Ovary (tissue), 9 donors: Measurements from ENCODE around the gene CCDC33. TPM values are rescaled to one million over a fixed set of nuclear protein-coding genes. Genes with fewer than 3 reads are reported as not detected.

Experiments
- DNase-seq, 5 donors: peaks; one replicate each; pipeline ENCODE4 v3.0.0-alpha.2; 2019 to 2020
- H3K27ac ChIP-seq, 2 donors: fragments of 200-600 bp; one replicate each; pipeline versions ENCODE4 v1.5.1 to v1.8.0; 2019 to 2022
- H3K27me3 ChIP-seq: fragments of 200-600 bp; one replicate; pipeline ENCODE4 v1.8.0; 2022
- H3K36me3 ChIP-seq: fragments of 200-600 bp; sonication (generic); one replicate; pipeline ENCODE4 v1.5.1; 2019
- H3K4me1 ChIP-seq: one replicate; pipeline ENCODE4 v1.8.1; 2013; ENCODE audit warnings: mild to moderate bottlenecking, moderate library complexity; ENCODE audit not compliant: insufficient read depth
- H3K4me3 ChIP-seq: fragments of 200-600 bp; sonication (generic); one replicate; pipeline ENCODE4 v1.5.1; 2017
- H3K9me3 ChIP-seq, 2 donors: fragments of 200-600 bp in 1 of 2; sonication (generic) in 1 of 2; one replicate each; pipeline versions ENCODE4 v1.5.1 to v1.8.1; 2013 to 2019; ENCODE audit warnings: mild to moderate bottlenecking in 1 of 2, moderate library complexity in 1 of 2
- EP300 ChIP-seq: sonication (generic); formaldehyde crosslinking; IDR thresholded peaks from one replicate; pipeline ENCODE4 v1.6.1; 2017; ENCODE audit warnings: antibody characterized with exemption
- POLR2A ChIP-seq: fragments of 450-650 bp; IDR thresholded peaks from one replicate; pipeline ENCODE4 v1.6.1; 2017; ENCODE audit warnings: antibody characterized with exemption, mild to moderate bottlenecking, moderate library complexity
- WGBS, 3 donors: extraction: QIAGEN DNeasy Blood & Tissue Kit in 1 of 3; methylation state at CpG; one replicate each; pipeline versions ENCODE4 v1.1.5 to v1.1.7; 2013 to 2017; 5-methylcytosine and 5-hydroxymethylcytosine counted together
- intact Hi-C, 4 donors: fragments of 100-400 bp; cut with DNase I; formaldehyde crosslinking; loops; one replicate each; pipeline versions ENCODE4 v1.11.0 to v1.15.1; 2022 to 2023
- polyA plus RNA-seq, 2 donors: library from polyadenylated mRNA; stranded (reverse); fragments of 200-250 nt in 1 of 2; fragments of 350-450 nt in 1 of 2; fragmentation: Illumina TruSeq in 1 of 2; extraction: RNeasy Lipid Tissue Mini Kit (QIAGEN cat#74804) in 1 of 2; gene quantifications; one replicate each; pipeline ENCODE4 v1.2.3, GENCODE V29; 2013 to 2014
- total RNA-seq, 7 donors: library from RNA; depleted of rRNA in 2 of 7; stranded (reverse); fragments of >200 nt in 2 of 7; fragmentation: NEBNext Ultra II Directional in 3 of 7; extraction: Animal tissue kit (Norgen Biotek cat#: 25700) in 3 of 7; gene quantifications; one replicate each; pipeline versions ENCODE4 v1.1.0 to v1.2.4, GENCODE V29; 2016 to 2023
- TF ChIP-seq, protein P1 (sequence below), 3 donors: fragments of 450-650 bp in 2 of 3; fragments of 200-600 bp in 1 of 3; IDR thresholded peaks; one replicate each; pipeline versions ENCODE4 v1.5.1 to v1.8.0; 2016 to 2022; ENCODE audit warnings: antibody characterized with exemption in 3 of 3, mild to moderate bottlenecking in 1 of 3
- donor health status: DM: no; HTN: no; CAD: no; lungs with moderate emphysema.
- donor health status: DM: no; HTN: no; CAD: no.
- donor health status: Bipolar disorder and iron deficiency.
- donor health status: DM: yes; HTN: yes; CAD: no.
- donor health status: DM: no; HTN: no; CAD: no.
- donor health status: DM: yes; HTN: yes; CAD: no.

The CCDC33 gene
- total and polyA plus RNA-seq, 9 donors = 0.10 to 24.7 (median 1.9) TPM; not detected in 3

DNA sequence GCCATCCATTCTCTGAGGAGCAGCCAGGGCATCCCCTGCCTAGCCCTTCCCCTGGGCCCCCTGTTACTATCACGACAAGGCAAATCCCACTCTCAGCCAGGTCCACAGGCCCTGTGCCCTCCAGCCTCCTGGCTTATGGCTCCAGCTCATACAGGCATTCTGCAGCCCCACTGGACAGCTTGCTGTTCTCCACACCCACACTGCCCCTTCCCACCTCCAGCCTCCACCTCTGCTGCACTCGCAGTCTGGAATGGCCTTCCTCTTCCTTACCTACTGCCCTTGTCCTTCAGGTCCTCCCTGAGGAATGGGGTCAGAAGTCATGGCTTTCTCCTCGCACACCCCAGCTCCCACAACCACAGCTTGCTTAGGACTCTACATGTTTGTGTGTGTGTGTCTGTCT lies 40.4 kb downstream of the CCDC33 start:
- Histone ChIP-seq H3K9me3 (no peaks in the 10 kb centered on the region), H3K4me3 (no peak overlapping the region), H3K36me3 (no peaks in the 10 kb centered on the region), H3K27me3 (no peaks in the 10 kb centered on the region), H3K27ac (no peak overlapping the region), H3K4me1 (no peaks in the 10 kb centered on the region)
- intact Hi-C loops = no loop called here
- 71 to 81% (median 76%) methylated on average over 3 of the region's 3 CpGs for WGBS, 3 donors
- no peak for DNase-seq
- TF ChIP-seq, protein P1, sequence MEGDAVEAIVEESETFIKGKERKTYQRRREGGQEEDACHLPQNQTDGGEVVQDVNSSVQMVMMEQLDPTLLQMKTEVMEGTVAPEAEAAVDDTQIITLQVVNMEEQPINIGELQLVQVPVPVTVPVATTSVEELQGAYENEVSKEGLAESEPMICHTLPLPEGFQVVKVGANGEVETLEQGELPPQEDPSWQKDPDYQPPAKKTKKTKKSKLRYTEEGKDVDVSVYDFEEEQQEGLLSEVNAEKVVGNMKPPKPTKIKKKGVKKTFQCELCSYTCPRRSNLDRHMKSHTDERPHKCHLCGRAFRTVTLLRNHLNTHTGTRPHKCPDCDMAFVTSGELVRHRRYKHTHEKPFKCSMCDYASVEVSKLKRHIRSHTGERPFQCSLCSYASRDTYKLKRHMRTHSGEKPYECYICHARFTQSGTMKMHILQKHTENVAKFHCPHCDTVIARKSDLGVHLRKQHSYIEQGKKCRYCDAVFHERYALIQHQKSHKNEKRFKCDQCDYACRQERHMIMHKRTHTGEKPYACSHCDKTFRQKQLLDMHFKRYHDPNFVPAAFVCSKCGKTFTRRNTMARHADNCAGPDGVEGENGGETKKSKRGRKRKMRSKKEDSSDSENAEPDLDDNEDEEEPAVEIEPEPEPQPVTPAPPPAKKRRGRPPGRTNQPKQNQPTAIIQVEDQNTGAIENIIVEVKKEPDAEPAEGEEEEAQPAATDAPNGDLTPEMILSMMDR (IDR thresholded peaks at IDR 0.05) = no peak
- TF ChIP-seq POLR2A = no peak
- no peak for TF ChIP-seq EP300

DNA sequence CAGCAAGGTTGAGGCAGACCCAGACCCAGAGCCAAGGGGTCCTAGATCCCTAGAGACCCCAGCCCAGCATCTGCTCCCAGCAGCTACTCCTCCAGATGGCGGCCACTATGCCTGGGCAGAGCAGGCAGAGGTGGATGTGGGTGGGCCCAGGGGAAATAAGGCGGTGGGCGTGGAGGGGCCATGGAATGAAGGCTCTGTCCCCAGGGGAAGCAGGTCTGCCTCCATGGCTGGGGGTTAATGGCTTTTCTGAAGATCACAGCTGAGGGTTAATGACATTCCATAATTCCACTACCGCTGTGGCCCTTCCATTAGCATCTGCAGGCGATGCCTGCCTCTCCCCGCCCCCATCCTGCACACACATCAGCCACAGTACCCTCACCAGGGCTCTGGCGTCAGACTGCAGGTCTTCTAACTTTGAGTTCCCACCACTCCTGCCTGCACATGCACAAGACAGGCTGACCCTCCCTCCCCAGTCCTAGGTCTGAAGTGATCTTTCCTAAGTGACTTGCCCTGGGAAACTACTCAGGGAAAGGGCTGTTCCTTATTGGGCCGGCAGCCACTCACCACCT lies 41.2 kb downstream of the CCDC33 start:
- no peak for TF ChIP-seq EP300
- no peak for TF ChIP-seq POLR2A
- TF ChIP-seq, protein P1 (IDR thresholded peaks at IDR 0.05) = no peak
- DNase-seq = no peak
- H3K4me1 ChIP-seq = no peaks in the 10 kb centered on the region
- H3K27me3 ChIP-seq = no peaks in the 10 kb centered on the region
- no peak overlapping the region for H3K27ac ChIP-seq
- no peaks in the 10 kb centered on the region for H3K36me3 ChIP-seq
- 86 to 89% (median 88%) methylated on average over 8 of the region's 8 CpGs for WGBS, 3 donors
- no peak overlapping the region for H3K4me3 ChIP-seq
- no peaks in the 10 kb centered on the region for H3K9me3 ChIP-seq
- intact Hi-C loops = no loop called here

DNA sequence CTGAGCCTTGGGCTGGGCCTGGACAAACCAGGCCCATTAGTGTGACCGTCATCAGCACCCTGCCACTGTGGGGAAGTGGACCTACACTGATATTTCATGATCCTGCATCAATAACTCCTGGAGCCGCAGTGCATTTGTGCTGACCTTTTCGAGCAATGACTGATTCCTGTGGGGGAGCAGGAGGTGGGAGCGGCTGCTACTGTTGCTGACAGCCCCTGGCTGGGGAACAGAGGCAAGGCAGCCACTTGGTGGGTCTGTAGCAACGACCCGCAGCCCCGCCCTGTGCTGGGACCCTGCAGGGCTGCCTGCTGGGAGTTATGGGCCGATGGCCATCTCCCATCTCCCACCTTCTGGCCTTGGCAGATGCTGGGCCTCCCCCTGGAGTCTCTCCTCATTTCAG lies 42.1 kb downstream of the CCDC33 start:
- no peaks in the 10 kb centered on the region for H3K27me3 ChIP-seq
- 71 to 76% (median 76%) methylated on average over 8 of the region's 8 CpGs for WGBS, 3 donors
- intact Hi-C loops = no loop called here
- TF ChIP-seq, protein P1 (IDR thresholded peaks at IDR 0.05) = no peak
- no peak for TF ChIP-seq EP300
- no peak for TF ChIP-seq POLR2A
- no peaks in the 10 kb centered on the region for H3K36me3 ChIP-seq
- no peak for DNase-seq
- no peaks in the 10 kb centered on the region for H3K9me3 ChIP-seq
- H3K4me3 ChIP-seq = no peak overlapping the region
- no peaks in the 10 kb centered on the region for H3K4me1 ChIP-seq
- H3K27ac ChIP-seq = no peak overlapping the region

DNA sequence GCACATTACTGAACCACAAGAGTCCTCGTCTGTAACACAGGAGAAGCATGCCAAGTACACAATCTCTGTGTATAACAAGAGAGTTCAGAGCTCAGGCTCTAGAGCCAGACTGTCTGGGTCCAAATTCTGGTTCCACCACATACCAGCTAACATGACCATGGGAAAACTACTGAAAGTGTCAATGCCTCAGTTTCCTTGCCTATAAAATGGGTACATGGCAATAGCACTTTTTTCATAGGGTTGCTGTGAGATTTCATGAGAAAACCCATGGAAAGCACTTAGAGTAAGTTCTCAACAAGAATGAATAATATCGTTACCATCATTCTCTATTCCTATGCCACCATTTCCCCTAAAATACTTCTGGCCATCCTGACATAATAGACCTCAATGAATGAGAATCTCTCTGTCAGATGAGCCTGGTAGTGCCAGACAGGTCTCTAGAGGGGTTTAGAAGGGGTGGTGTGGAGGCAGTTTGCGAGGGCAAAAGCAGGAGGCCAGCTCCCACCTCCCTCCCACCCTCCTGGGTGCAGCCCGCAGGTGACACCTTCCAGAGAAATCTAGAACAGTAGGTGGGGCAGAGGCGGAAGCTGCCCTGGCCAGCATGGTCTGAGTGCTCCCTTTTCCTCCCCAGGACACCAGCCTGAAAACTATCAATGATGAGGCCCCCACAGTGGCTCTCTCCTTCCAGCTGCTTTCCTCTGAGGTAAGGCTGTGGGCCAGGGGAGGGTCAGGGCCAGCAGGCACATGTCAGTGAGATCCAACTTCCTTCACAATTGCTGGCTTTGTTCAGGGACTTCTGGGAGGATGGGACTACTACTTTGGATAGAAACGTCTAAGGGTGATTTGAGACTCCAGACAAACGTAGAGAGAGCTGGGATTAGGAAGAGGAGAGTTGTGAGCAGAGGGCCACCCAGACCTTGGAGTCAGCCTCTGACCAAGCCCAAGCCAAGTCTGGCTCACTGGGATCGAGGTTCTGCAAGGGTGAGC lies 45.3 kb downstream of the CCDC33 start:
- Histone ChIP-seq H3K27me3 (no peaks in the 10 kb centered on the region), H3K36me3 (no peaks in the 10 kb centered on the region), H3K4me3 (no peak overlapping the region), H3K9me3 (no peaks in the 10 kb centered on the region), H3K27ac (no peak overlapping the region), H3K4me1 (no peaks in the 10 kb centered on the region)
- TF ChIP-seq, protein P1 (IDR thresholded peaks at IDR 0.05) = no peak
- no peak for TF ChIP-seq POLR2A
- TF ChIP-seq EP300 = no peak
- intact Hi-C loops = no loop called here
- WGBS, 3 donors = 51 to 59% (median 53%) methylated on average over 8 of the region's 8 CpGs
- no peak for DNase-seq
